Skin epidermis (tissue), 12 donors: ENCODE results near the gene PABPN1L.

Experiments
- H3K27ac ChIP-seq, 21 experiments: fragments of 200-600 bp; sonication (generic) in 11 of 21; one replicate each; pipeline ENCODE4 v1.5.0; 2020; ENCODE audit warnings: mild to moderate bottlenecking in 3 of 21, inconsistent platforms in 2 of 21, moderate library complexity in 2 of 21
- H3K4me3 ChIP-seq, 7 experiments: fragments of 200-600 bp; sonication (generic) in 2 of 7; one replicate each; pipeline ENCODE4 v1.5.0; 2020; ENCODE audit warnings: inconsistent platforms in 2 of 7, mild to moderate bottlenecking in 2 of 7, moderate library complexity in 1 of 7

The PABPN1L gene

DNA sequence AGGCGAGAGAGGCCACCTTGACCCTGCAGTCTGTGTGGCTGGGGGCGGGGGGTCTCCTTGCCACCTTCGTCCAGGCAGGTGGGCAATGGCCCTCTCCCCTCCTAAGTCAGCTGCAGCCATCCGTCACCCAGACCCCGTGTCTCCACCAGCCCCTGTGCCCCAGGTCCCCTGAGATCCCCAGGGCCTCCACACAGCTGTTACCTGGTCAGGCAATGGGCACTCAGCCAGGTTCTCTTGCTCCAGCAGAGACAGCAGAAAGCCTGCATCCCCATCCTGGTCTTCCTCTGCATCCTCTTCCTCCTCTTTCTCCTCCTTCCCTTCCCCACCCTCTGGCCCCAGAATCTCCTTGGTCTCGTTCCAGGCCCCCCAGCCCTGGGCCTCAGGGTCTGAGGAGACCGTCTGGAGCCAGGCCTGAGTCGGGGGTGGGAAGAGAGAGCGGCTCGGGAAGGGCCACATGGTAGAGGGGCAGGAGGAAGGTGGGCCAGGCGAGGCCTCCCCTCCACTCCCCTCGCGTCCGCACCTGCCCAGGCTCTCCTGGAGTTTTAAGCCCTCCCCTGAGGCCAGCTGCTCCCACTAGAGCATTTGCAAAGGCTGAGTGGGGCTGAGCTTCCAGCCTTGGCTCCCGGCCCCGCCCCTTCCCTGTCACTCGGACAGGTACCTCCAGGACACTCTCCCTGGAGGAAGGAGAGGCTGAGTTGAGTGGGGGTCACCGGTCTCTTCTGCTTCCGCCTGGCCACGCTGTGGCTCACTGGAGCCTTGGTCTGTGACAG, at the start of gene PABPN1L:
Gene PABPN1L (minus strand): TSS at position 510 of the 770 bp plus-strand sequence. CDS start 54 bp downstream, at position 456.
- H3K27ac ChIP-seq = no peak within 1 kb of the TSS
- H3K4me3 ChIP-seq = no peak within 1 kb of the TSS

DNA sequence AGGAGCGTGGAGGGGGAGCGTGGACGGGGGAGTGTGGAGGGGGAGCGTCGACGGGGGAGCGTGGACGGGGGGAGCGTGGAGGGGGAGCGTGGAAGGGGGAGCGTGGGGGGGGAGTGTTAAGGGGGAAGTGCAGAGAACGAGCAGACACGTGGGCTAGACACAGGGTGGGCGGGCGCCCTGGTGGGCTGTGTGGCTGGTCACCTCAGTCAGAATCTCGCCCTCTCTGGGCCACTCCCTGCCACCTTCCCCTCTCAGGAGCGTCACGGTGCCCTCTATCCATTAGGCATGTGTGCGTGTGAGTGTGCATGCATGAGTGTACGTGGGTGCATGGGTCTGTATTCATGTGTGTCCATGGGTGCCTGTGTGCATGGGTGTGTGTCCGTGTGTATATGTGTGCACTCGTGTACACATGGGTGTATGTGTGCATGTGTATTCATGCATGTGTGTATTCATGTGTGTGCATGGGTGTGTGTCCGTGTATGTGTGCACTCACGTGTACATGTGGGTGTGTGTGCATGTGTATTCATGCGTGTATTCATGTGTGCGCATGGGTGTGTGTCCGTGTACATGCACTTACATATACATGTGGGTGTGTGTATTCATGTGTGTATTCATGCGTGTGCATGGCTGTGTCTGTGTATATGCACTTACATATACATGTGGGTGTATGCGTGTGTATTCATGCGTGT, 49.3 kb upstream of the PABPN1L start:
- Histone ChIP-seq H3K27ac (no peak overlapping the region), H3K4me3 (no peak overlapping the region)

DNA sequence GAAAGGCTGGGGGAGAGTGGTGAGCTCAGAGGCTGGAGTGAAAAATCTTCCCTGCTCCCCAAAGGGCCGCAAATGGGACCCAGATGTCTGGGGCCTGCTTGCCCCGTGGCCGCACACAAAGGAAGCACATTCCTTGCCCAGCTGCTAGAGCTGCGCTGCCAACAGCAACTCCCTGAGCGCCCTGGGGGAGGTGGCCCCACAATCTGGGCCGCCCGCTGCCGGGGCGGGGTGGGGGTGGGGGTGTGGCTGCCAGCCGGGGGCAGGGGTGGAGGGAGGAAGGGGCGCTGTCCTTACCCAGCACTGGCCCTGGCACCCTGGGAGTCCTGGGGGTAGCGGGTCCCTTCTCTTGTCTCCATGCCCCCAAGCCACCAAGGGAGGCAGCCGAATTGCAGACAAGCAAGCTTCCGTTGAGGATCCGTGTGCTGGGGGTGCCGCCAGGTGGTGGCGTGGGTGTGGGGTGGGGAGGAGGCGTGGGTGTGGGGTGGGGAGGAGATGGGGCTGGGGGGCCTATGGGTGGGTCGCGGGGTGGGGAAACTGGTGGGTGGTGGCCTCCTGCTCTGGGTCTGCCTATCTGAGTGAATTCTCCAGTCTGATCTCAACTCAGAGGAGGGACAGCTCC, 48.4 kb upstream of the PABPN1L start:
- H3K4me3 ChIP-seq = no peak overlapping the region
- H3K27ac ChIP-seq = peak overlapping the region in 3 of 21 experiments; percentile 25 to 57 (median 35)

DNA sequence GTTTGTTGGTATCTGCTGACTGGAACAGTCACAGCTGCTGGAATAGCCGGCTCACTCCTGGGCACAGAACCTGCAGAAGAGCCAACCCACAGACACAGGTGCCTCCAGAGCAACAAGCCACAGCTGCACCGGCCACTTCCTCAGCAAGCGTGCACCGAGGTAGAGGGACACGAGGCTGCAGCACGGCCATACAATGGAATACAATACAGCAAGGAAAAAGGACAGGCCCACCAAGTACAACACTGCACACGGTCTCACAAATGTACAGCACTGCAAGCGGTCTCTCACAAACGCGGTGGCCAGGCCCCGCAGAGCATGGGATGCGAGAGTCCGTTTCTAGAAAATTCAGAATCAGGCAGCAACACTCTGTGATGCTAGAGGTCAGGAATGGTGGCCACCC, 47.4 kb upstream of the PABPN1L start:
- no peak overlapping the region for H3K4me3 ChIP-seq

GRCh38 chr16:88913001-88913612, 46.6 kb upstream of the PABPN1L start:
- H3K27ac ChIP-seq = no peak overlapping the region
- H3K4me3 ChIP-seq = no peak overlapping the region

More for the DNA sequence above, 47.4 kb upstream of the PABPN1L start:
- H3K27ac ChIP-seq = peak overlapping the region in 3 of 21 experiments; percentile 25 to 57 (median 35)

- H3K4me3 ChIP-seq = no peak overlapping the region
- H3K27ac ChIP-seq = no peak overlapping the region
Measured at GRCh38 chr16:88912556-88912955, 46.1 kb upstream of the PABPN1L start.

DNA sequence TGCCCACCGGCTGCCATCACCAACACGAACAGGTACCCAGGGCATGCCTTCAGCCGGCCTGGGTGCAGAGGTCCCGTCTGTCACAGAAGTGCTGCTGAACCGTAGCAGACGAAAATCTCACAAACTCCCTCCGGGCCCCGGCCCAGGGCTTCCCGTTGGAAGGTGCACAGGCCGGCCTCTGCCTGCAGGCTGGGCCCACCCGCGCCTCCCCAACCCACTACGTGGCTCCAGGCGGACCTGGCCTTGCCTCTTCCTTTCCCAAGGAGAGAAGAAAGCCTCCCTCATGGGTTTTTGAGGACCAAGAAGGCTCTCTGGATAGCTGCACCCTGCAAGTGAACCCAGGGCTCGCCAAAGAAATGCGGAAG, 45.5 kb upstream of the PABPN1L start:
- Histone ChIP-seq H3K4me3 (no peak overlapping the region), H3K27ac (no peak overlapping the region)

- no peak overlapping the region for H3K27ac ChIP-seq
- H3K4me3 ChIP-seq = no peak overlapping the region
Measured at GRCh38 chr16:88911136-88911945, 44.9 kb upstream of the PABPN1L start.

- no peak overlapping the region for H3K27ac ChIP-seq
- no peak overlapping the region for H3K4me3 ChIP-seq
Measured at GRCh38 chr16:88910284-88911135, 44.0 kb upstream of the PABPN1L start.

GRCh38 chr16:88909431-88910210, 43.2 kb upstream of the PABPN1L start:
- Histone ChIP-seq H3K4me3 (no peak overlapping the region), H3K27ac (no peak overlapping the region)

DNA sequence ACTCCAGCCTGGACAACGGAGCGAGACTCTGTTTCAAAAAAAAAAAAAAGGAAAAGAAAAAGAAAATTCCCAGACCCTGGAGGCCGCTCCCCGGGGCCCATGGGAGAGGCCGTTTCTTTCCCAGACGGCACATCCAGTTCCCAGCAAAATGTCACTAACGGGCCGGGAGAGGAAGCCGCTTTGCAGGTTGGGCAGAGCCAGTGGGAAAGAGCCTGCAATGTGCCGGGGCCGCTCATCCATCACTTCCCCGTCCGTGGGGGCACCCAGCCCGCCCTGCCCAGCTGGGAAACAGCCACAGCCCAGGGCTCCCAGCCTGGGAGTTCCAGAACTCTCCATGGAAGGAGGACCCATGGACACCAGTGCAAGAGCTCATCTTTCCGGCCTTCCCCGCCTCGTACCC, 41.8 kb upstream of the PABPN1L start:
- no peak overlapping the region for H3K4me3 ChIP-seq
- no peak overlapping the region for H3K27ac ChIP-seq

- no peak overlapping the region for H3K27ac ChIP-seq
- H3K4me3 ChIP-seq = no peak overlapping the region
Measured at GRCh38 chr16:88907768-88908167, 41.3 kb upstream of the PABPN1L start.

DNA sequence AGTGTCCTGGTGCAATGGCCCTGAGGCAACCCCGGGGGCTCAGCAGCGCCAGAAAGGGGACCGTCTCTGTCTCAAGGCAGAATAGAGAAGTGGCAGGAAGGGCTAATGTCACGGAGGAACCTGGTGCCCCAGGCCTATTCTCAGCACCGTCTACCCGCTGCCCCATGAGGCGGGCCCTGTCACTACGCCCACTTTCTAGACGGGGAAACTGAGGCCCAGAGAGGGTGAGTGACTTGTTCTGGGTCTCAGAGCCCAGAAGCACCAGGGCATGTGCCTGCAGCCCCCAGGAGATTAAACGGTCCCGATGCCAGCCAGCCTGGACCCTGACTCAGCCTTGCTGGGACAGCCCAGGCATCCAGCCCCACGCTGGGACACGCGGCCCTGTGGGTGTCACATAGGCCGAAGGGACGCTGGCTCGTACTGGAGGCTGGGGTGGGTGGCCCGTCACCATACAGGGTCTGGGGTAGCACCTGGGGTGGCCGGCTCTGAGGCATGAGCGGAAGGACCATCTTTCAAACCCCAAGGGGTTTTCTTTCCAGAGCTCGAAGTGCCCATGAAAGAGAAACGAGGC, 40.2 kb upstream of the PABPN1L start:
- no peak overlapping the region for H3K27ac ChIP-seq
- no peak overlapping the region for H3K4me3 ChIP-seq

DNA sequence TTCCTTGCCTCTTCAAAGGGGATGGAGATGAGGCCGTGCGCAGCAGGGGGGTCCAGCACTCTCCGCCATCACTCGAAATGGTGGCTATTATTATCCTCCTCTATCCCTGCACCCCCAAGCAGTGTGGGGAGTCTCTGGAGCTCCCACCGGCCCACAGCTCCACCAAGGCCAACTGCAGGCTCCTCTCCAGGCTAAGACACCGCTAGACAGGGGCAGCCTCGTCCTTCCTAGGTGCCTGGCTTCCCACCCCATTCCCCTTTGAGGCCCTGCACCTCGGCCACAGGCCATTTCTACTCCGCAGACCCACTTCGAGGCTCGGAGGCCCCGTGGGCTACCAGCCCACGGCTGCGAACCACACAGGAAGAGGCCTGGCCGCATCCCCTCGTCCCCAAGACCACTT, 39.6 kb upstream of the PABPN1L start:
- Histone ChIP-seq H3K27ac (no peak overlapping the region), H3K4me3 (no peak overlapping the region)

- Histone ChIP-seq H3K4me3 (no peak overlapping the region), H3K27ac (no peak overlapping the region)
Measured at GRCh38 chr16:88905563-88905962, 39.1 kb upstream of the PABPN1L start.

DNA sequence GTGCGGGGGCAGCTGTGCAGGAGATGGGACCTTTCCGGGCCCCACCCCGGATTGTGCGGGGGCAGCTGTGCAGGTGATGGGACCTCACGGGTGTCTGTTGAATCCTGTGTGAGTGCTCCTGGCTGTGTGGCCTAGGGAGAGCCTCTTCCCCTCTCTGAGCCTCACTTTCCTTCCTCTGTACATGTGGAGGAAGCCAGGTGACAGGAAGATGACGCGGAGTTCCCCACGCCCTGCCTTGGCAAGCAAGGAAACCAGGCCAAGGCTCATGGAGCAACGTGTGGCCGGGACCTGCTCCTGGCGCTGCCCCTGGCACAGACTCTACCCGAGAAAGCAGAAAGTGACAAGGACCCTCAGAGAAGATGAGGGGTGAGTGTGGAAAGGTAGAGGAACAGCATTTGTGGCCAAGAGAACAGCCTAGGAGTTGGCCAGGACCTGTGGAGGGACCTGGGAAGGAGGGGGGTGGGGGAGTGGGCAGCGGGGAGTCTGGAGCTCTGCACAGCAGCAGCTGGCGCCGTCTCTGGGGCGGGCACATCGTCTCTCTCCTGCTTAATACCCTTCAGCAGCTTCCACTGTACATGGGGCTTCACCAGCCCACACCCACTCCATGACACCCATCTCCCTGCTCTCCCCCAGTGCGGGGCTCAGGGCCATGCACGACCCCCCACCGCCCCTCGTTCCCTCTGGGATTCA, 38.4 kb upstream of the PABPN1L start:
- Histone ChIP-seq H3K27ac (peak overlapping the region in 1 of 21 experiments; percentile 15), H3K4me3 (no peak overlapping the region)

DNA sequence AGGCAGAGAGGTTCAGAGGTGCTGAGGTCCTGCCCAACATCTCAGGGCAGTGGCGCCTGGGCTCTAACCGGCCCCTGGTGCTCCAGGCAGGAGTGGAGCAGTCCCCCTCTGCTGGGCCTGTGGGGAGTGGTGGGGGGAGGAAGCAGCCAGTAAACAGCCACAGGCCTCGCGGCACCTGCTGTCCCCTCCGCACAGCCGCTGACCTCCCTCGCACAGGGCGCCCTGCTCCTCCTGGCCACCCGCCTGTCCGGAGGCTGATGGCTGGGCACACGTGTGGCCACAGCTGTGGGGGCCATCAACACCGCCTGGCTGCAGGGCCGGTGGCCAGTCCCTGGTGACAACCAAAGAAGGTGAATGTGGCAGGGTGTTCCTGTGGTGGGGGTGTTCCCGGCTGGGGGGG, 36.8 kb upstream of the PABPN1L start:
- Histone ChIP-seq H3K4me3 (no peak overlapping the region), H3K27ac (no peak overlapping the region)
